ENCODE measurements around the gene EMC9. TPM values are rescaled to one million over a fixed set of nuclear protein-coding genes. Genes with fewer than 3 reads are reported as not detected.

EMC9 gene
- polyA plus RNA-seq, 1 donor (not counting 4 experiments of a cell fraction or from before 2014, with no cell fraction given): 11.0 TPM

DNA sequence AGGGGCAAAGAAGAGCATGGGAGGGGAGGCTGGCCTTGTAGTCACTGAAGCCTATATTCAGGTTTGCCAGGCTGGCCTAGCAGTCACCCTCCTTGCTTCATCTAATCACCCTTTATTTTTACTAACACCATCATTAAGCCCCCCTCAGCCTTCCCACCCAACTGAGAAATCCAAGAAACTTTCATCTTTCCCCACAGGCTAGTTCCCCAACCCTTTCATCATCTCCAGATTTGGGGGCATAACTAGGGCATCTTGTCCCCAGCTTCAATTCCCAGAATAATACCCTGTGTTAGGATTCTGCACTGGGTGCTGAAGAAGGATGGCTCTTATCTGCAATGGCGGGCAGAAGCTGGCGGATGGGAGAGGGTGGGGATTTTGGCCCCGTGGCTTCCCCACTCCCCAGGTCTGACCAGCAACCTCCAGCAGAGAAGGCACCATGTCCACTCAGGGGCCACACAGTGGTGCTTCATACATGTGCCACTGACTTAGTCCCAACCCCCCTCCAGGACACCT, 40.4 kb downstream of the EMC9 start:
- no peaks in the 10 kb centered on the region for H3K4me1 ChIP-seq (ENCODE audit: control insufficient read depth, extremely low read depth, insufficient read depth, low read length)
- no peak for FAIRE-seq

DNA sequence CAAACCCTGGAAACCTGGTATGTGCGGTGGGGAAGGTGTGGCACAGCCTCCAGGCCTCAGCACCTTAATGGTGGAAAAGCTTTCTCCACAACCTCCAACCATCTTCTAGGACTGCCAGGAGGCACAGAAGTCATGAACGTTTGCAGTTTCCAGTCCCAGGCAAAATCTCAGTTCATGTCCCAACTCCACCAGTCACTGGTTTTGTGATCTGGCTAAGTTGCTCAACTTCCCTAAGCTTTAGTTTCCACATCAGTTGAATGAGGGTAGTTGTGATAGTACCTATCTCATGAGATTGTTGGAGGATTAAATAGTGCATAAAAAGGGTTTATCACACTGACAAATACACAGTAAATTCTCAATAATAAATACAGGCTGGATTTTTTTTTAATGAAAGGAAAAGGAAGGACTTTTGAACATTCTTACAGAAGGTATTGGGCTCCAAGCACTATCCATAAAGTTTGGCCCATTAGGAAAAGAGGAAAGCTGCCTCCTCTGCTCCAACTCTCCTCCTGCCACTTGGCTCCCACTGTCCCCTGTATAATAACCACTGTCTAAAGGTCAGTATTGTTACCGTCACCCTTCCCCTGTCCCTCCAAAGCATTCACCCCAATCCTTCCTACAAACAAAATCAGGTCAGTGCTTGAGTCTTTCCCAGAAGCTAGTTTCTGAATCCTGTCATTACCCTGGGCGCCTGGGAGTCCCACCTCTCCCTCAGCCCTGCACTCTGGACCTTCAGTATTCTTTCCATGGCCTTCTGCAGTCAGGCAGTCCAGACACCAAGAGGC, 41.0 kb downstream of the EMC9 start:
- no peaks in the 10 kb centered on the region for H4K20me1 ChIP-seq (ENCODE audit: control insufficient read depth, extremely low read depth, insufficient read depth, low read length)
- H3K27me3 ChIP-seq (ENCODE audit: control insufficient read depth, extremely low read depth, insufficient read depth, low read length): no peaks in the 10 kb centered on the region
- peaks cover under 1% of the 10 kb centered on the region for H3K79me2 ChIP-seq (ENCODE audit: control insufficient read depth, insufficient read depth, low read length)
- H3K4me1 ChIP-seq (ENCODE audit: control insufficient read depth, extremely low read depth, insufficient read depth, low read length): peaks cover 4% of the 10 kb centered on the region
- DNase-seq (ENCODE audit: low read depth, low spot score) (no peak), FAIRE-seq (no peak)
- TF ChIP-seq EZH2 (IDR thresholded peaks at IDR 0.05; ENCODE audit: low read length): no peak
- TF ChIP-seq, protein P1, sequence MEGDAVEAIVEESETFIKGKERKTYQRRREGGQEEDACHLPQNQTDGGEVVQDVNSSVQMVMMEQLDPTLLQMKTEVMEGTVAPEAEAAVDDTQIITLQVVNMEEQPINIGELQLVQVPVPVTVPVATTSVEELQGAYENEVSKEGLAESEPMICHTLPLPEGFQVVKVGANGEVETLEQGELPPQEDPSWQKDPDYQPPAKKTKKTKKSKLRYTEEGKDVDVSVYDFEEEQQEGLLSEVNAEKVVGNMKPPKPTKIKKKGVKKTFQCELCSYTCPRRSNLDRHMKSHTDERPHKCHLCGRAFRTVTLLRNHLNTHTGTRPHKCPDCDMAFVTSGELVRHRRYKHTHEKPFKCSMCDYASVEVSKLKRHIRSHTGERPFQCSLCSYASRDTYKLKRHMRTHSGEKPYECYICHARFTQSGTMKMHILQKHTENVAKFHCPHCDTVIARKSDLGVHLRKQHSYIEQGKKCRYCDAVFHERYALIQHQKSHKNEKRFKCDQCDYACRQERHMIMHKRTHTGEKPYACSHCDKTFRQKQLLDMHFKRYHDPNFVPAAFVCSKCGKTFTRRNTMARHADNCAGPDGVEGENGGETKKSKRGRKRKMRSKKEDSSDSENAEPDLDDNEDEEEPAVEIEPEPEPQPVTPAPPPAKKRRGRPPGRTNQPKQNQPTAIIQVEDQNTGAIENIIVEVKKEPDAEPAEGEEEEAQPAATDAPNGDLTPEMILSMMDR (optimal IDR thresholded peaks at IDR 0.05 in 1 of 3, IDR thresholded peaks at IDR 0.05 in 1 of 3, conservative IDR thresholded peaks at IDR 0.05 in 1 of 3; ENCODE audit: extremely low read depth in 1 of 3, insufficient read depth in 2 of 3, low read length in 3 of 3): no peak
- H3K4me3 ChIP-seq (ENCODE audit: control insufficient read depth in 2 of 3, extremely low read depth in 1 of 3, insufficient read depth in 2 of 3, low read depth in 1 of 3, low read length in 3 of 3): no peak overlapping the region
- dilution Hi-C loops (cut with MboI; ENCODE audit: extremely low pct_ligation_motif_present, low sequenced_read_pairs): no loop called here
- H3K36me3 ChIP-seq (ENCODE audit: control insufficient read depth in 2 of 2, extremely low read depth in 1 of 2, insufficient read depth in 2 of 2, low read length in 2 of 2): peaks cover 7 to 24% of the 10 kb centered on the region in 2 experiments
- no peak overlapping the region for H3K4me2 ChIP-seq (ENCODE audit: control insufficient read depth, extremely low read depth, insufficient read depth, low read depth, low read length)
- no peaks in the 10 kb centered on the region for H3K9me1 ChIP-seq (ENCODE audit: control insufficient read depth, extremely low read depth, insufficient read depth, low read length)
- H3K9ac ChIP-seq (ENCODE audit: control insufficient read depth, extremely low read depth, insufficient read depth, low read length): no peak overlapping the region
- H3K27ac ChIP-seq (ENCODE audit: control insufficient read depth, insufficient read depth, low read length): no peak overlapping the region
- H2AFZ ChIP-seq (ENCODE audit: control insufficient read depth, low read length): no peak overlapping the region
- H3K9me3 ChIP-seq (ENCODE audit: control insufficient read depth, low read depth, low read length): no peaks in the 10 kb centered on the region

More for the DNA sequence above, 40.4 kb downstream of the EMC9 start:
- DNase-seq (ENCODE audit: low read depth, low spot score): no peak
- H3K9ac ChIP-seq (ENCODE audit: control insufficient read depth, extremely low read depth, insufficient read depth, low read length): no peak overlapping the region
- H2AFZ ChIP-seq (ENCODE audit: control insufficient read depth, low read length): no peak overlapping the region
- no peaks in the 10 kb centered on the region for H3K9me1 ChIP-seq (ENCODE audit: control insufficient read depth, extremely low read depth, insufficient read depth, low read length)
- H3K27ac ChIP-seq (ENCODE audit: control insufficient read depth, insufficient read depth, low read length): no peak overlapping the region
- H3K4me3 ChIP-seq (ENCODE audit: control insufficient read depth in 2 of 3, extremely low read depth in 1 of 3, insufficient read depth in 2 of 3, low read depth in 1 of 3, low read length in 3 of 3): no peak overlapping the region
- no peaks in the 10 kb centered on the region for H4K20me1 ChIP-seq (ENCODE audit: control insufficient read depth, extremely low read depth, insufficient read depth, low read length)
- H3K4me2 ChIP-seq (ENCODE audit: control insufficient read depth, extremely low read depth, insufficient read depth, low read depth, low read length): no peak overlapping the region
- H3K79me2 ChIP-seq (ENCODE audit: control insufficient read depth, insufficient read depth, low read length): no peaks in the 10 kb centered on the region
- dilution Hi-C loops (cut with MboI; ENCODE audit: extremely low pct_ligation_motif_present, low sequenced_read_pairs): no loop called here
- H3K36me3 ChIP-seq (ENCODE audit: control insufficient read depth in 2 of 2, extremely low read depth in 1 of 2, insufficient read depth in 2 of 2, low read length in 2 of 2): peaks cover 7 to 24% of the 10 kb centered on the region in 2 experiments
- no peak for TF ChIP-seq EZH2 (IDR thresholded peaks at IDR 0.05; ENCODE audit: low read length)
- TF ChIP-seq, protein P1 (optimal IDR thresholded peaks at IDR 0.05 in 1 of 3, IDR thresholded peaks at IDR 0.05 in 1 of 3, conservative IDR thresholded peaks at IDR 0.05 in 1 of 3; ENCODE audit: extremely low read depth in 1 of 3, insufficient read depth in 2 of 3, low read length in 3 of 3): no peak
- H3K9me3 ChIP-seq (ENCODE audit: control insufficient read depth, low read depth, low read length): no peaks in the 10 kb centered on the region
- H3K27me3 ChIP-seq (ENCODE audit: control insufficient read depth, extremely low read depth, insufficient read depth, low read length): no peaks in the 10 kb centered on the region
